ENCODE results near the gene GJA9. TPM values are rescaled to one million over a fixed set of nuclear protein-coding genes. Genes with fewer than 3 reads are reported as not detected.

GJA9 gene
- total RNA-seq, 1 experiment from 2014 or later, result not detected

GRCh38 chr1:38870996-38871395 lies 10.4 kb downstream of the GJA9 start (continued):
- no peak for TF ChIP-seq CDX4 (CRISPR knock-in tag; IDR thresholded peaks at IDR 0.05; ENCODE audit: borderline replicate concordance)
- TF ChIP-seq ARID4B (CRISPR knock-in tag; IDR thresholded peaks at IDR 0.05; ENCODE audit: borderline replicate concordance), result no peak
- TF ChIP-seq STAT6 (CRISPR knock-in tag; conservative IDR thresholded peaks at IDR 0.05; ENCODE audit: low read depth), result no peak

GRCh38 chr1:38867208-38867607 lies 14.2 kb downstream of the GJA9 start:
- H3K4me1 Mint-ChIP-seq, result peaks cover 2% of the 10 kb centered on the region
- ChIA-PET CTCF (no interaction called here), POLR2A (no interaction called here)
- DNase-seq (ENCODE audit: low spot score), result no peak
- H3K9me3 Mint-ChIP-seq, result no peaks in the 10 kb centered on the region
- no peak overlapping the region for H3K4me3 Mint-ChIP-seq
- ATAC-seq, result no peak
- TF ChIP-seq CTCF (IDR thresholded peaks at IDR 0.05) (no peak), MLX (CRISPR knock-in tag; IDR thresholded peaks at IDR 0.05) (no peak), ETV6 (CRISPR knock-in tag; IDR thresholded peaks at IDR 0.05) (no peak), CREB1 (CRISPR knock-in tag; IDR thresholded peaks at IDR 0.05) (no peak), ZNF423 (CRISPR knock-in tag; IDR thresholded peaks at IDR 0.05) (no peak), FOXK1 (CRISPR knock-in tag; IDR thresholded peaks at IDR 0.05) (no peak), ZNF396 (CRISPR knock-in tag; IDR thresholded peaks at IDR 0.05; ENCODE audit: borderline replicate concordance) (no peak), RELA (CRISPR knock-in tag; IDR thresholded peaks at IDR 0.05; ENCODE audit: borderline replicate concordance) (no peak), ZNF121 (CRISPR knock-in tag; IDR thresholded peaks at IDR 0.05) (no peak), ESRRA (CRISPR knock-in tag; IDR thresholded peaks at IDR 0.05; ENCODE audit: borderline replicate concordance) (no peak)
- no peak overlapping the region for H3K27ac Mint-ChIP-seq
- peaks cover 4% of the 10 kb centered on the region; the same call in 1 of the 2 replicates for H3K36me3 Mint-ChIP-seq
- no peaks in the 10 kb centered on the region for H3K27me3 Mint-ChIP-seq (ENCODE audit: low read depth)
